Endothelial cell of umbilical vein (primary cell): Measurements from ENCODE around the gene DIRAS3. TPM values are rescaled to one million over a fixed set of nuclear protein-coding genes. Genes with fewer than 3 reads are reported as not detected.

Experiments
- BruUV-seq: library from RNA; stranded (reverse); fragments of 400-500 nt; replicated peaks from 2 replicates; lab custom pipeline; 2021; lab: Mats Ljungman, UMichigan
- CTCF ChIA-PET: fragments of 300-600, 350-600 bp; sonication (Branson Sonifier 250); formaldehyde crosslinking; loops from one replicate; lab custom pipeline; 2021; ENCODE audit warnings: antibody characterized with exemption, inconsistent platforms; lab: Charles Lee
- POLR2A ChIA-PET: fragments of 300-600, 350-600 bp; sonication (Branson Sonifier 250); formaldehyde crosslinking; loops from one replicate; lab custom pipeline; 2021; ENCODE audit warnings: antibody characterized with exemption, inconsistent platforms; lab: Charles Lee
- DNase-seq: peaks from one replicate; pipeline ENCODE4 v3.0.0-alpha.2; 2011; ENCODE audit warnings: low read depth, low spot score
- FAIRE-seq: peaks from 2 replicates; lab custom pipeline; 2011; peaks lifted over from hg19 to GRCh38; lab: Jason Lieb, UNC
- H2AFZ ChIP-seq: 2 replicates; pipeline ENCODE4 v1.6.0; 2012; ENCODE audit warnings: low read depth, low read length, control low read depth, inconsistent platforms
- H3K27ac ChIP-seq: 2 replicates; pipeline ENCODE4 v1.5.1; 2011; ENCODE audit warnings: low read depth, mild to moderate bottlenecking, control low read depth, low read length, moderate library complexity; ENCODE audit not compliant: insufficient read depth
- H3K27me3 ChIP-seq, 2 experiments: 2 replicates each; pipeline versions ENCODE4 v1.6.0 to v1.6.1; 2011; ENCODE audit warnings: low read length in 2 of 2, mixed read lengths in 1 of 2; ENCODE audit not compliant: control insufficient read depth in 2 of 2, insufficient read depth in 2 of 2
- H3K36me3 ChIP-seq, 2 experiments: 2 replicates in 1 of 2; 3 replicates in 1 of 2; pipeline ENCODE4 v1.5.1; 2011; ENCODE audit warnings: low read length in 2 of 2, mild to moderate bottlenecking in 1 of 2, moderate library complexity in 1 of 2; ENCODE audit not compliant: control insufficient read depth in 2 of 2, insufficient read depth in 2 of 2; ENCODE audit errors: extremely low read depth in 1 of 2
- H3K4me1 ChIP-seq: 3 replicates; pipeline ENCODE4 v1.5.1; 2011; ENCODE audit warnings: mild to moderate bottlenecking, low read length; ENCODE audit not compliant: control insufficient read depth, insufficient read depth; ENCODE audit errors: extremely low read depth
- H3K4me2 ChIP-seq: 2 replicates; pipeline ENCODE4 v1.6.1; 2011; ENCODE audit warnings: low read length, control low read depth, mixed read lengths; ENCODE audit not compliant: insufficient read depth
- H3K4me3 ChIP-seq, 3 experiments: fragments of 200-600 bp in 1 of 3; sonication (generic), shearing (Covaris generic) in 1 of 3; replicated peaks in 1 of 3; 2 replicates each; pipeline ENCODE4 v1.5.1; 2011 to 2016; ENCODE audit warnings: control low read depth in 3 of 3, low read length in 3 of 3, mild to moderate bottlenecking in 2 of 3, inconsistent platforms in 1 of 3, low read depth in 1 of 3, moderate library complexity in 1 of 3; ENCODE audit not compliant: insufficient read depth in 1 of 3
- H3K79me2 ChIP-seq: 2 replicates; pipeline ENCODE4 v1.6.0; 2012; ENCODE audit warnings: low read length, inconsistent platforms; ENCODE audit not compliant: control insufficient read depth, insufficient read depth
- H3K9ac ChIP-seq: replicated peaks from 2 replicates; pipeline ENCODE3; 2011; ENCODE audit warnings: low read length, control low read depth; ENCODE audit not compliant: insufficient read depth; ENCODE audit errors: extremely low read depth
- H3K9me1 ChIP-seq: replicated peaks from 3 replicates; pipeline ENCODE4 v1.6.0; 2011; ENCODE audit warnings: mild to moderate bottlenecking, low read length; ENCODE audit not compliant: control insufficient read depth, insufficient read depth; ENCODE audit errors: extremely low read depth
- H3K9me3 ChIP-seq: replicated peaks from 2 replicates; pipeline ENCODE4 v1.5.1; 2012; ENCODE audit warnings: low read length, inconsistent platforms; ENCODE audit not compliant: control insufficient read depth, insufficient read depth
- H4K20me1 ChIP-seq: replicated peaks from 2 replicates; pipeline ENCODE3; 2011; ENCODE audit warnings: mild to moderate bottlenecking, low read length; ENCODE audit not compliant: control insufficient read depth, insufficient read depth; ENCODE audit errors: extremely low read depth
- EZH2 ChIP-seq: IDR thresholded peaks from 2 replicates; pipeline ENCODE4 v1.6.1; 2012; ENCODE audit warnings: borderline replicate concordance, low read depth, mild to moderate bottlenecking, moderate library complexity, low read length, inconsistent platforms; ENCODE audit not compliant: severe bottlenecking
- FOS ChIP-seq: IDR thresholded peaks from 2 replicates; pipeline ENCODE4 v1.6.1; 2011; ENCODE audit warnings: mild to moderate bottlenecking, low read length, moderate library complexity, borderline replicate concordance; ENCODE audit not compliant: insufficient read depth
- GATA2 ChIP-seq: IDR thresholded peaks from 2 replicates; pipeline ENCODE4 v1.7.0; 2011; ENCODE audit warnings: low read depth, mild to moderate bottlenecking, moderate library complexity, mixed read lengths, low read length; ENCODE audit not compliant: insufficient read length, insufficient read depth
- JUN ChIP-seq: IDR thresholded peaks from 2 replicates; pipeline ENCODE4 v1.6.1; 2011; ENCODE audit warnings: borderline replicate concordance, low read depth; ENCODE audit not compliant: insufficient read length, insufficient read depth
- MYC ChIP-seq: IDR thresholded peaks from one replicate; pipeline ENCODE4 v1.6.1; 2011; ENCODE audit warnings: mild to moderate bottlenecking, low read depth, low read length
- POLR2A ChIP-seq: IDR thresholded peaks from 2 replicates; pipeline ENCODE4 v1.6.1; 2012; ENCODE audit warnings: low read depth, mild to moderate bottlenecking, control low read depth, low read length
- POLR2AphosphoS5 ChIP-seq: IDR thresholded peaks from 2 replicates; pipeline ENCODE4 v1.6.1; 2012; ENCODE audit warnings: low read depth, mild to moderate bottlenecking, control low read depth, low read length, moderate library complexity; ENCODE audit not compliant: insufficient read depth
- dilution Hi-C: fragments of 300-500 bp; cut with MboI; formaldehyde crosslinking; loops from one replicate; pipeline ENCODE4 v1.15.0; 2019; ENCODE audit warnings: low sequenced_read_pairs; ENCODE audit not compliant: extremely low pct_ligation_motif_present
- intact Hi-C: fragments of 100-400 bp; cut with micrococcal nuclease; formaldehyde crosslinking; loops from one replicate; pipeline ENCODE4 v1.10.0; 2022
- polyA plus RNA-seq, 4 experiments: library from polyadenylated mRNA; depleted of rRNA in 3 of 4; stranded (reverse) in 3 of 4; unstranded in 1 of 4; fragments of >200 nt; gene quantifications; 2 replicates each; pipeline versions ENCODE4 v1.2.1 to v1.2.3, GENCODE V29; 2011 to 2012; ENCODE audit warnings: missing spikeins in 1 of 4
- total RNA-seq: library from RNA; stranded (reverse); gene quantifications from 2 replicates; pipeline ENCODE4 v1.2.3, GENCODE V29; 2021
- TF ChIP-seq, protein P1 (sequence below), 2 donors: IDR thresholded peaks; 1 replicate in 1 of 2; 2 replicates in 1 of 2; pipeline ENCODE4 v1.5.1; 2011; ENCODE audit warnings: low read length in 2 of 2, mild to moderate bottlenecking in 2 of 2, moderate library complexity in 2 of 2, control low read depth in 1 of 2, inconsistent platforms in 1 of 2, low read depth in 1 of 2; ENCODE audit not compliant: insufficient read depth in 1 of 2; ENCODE audit errors: extremely low read depth in 1 of 2
- TF ChIP-seq, protein P2 (sequence below): IDR thresholded peaks from 2 replicates; pipeline ENCODE4 v1.6.1; 2011; ENCODE audit not compliant: insufficient read depth, insufficient read length

DIRAS3 gene
- total and polyA plus RNA-seq, 2 donors (not counting 3 experiments of a cell fraction or from before 2014, with no cell fraction given), result 1.2 to 7.6 TPM

DNA sequence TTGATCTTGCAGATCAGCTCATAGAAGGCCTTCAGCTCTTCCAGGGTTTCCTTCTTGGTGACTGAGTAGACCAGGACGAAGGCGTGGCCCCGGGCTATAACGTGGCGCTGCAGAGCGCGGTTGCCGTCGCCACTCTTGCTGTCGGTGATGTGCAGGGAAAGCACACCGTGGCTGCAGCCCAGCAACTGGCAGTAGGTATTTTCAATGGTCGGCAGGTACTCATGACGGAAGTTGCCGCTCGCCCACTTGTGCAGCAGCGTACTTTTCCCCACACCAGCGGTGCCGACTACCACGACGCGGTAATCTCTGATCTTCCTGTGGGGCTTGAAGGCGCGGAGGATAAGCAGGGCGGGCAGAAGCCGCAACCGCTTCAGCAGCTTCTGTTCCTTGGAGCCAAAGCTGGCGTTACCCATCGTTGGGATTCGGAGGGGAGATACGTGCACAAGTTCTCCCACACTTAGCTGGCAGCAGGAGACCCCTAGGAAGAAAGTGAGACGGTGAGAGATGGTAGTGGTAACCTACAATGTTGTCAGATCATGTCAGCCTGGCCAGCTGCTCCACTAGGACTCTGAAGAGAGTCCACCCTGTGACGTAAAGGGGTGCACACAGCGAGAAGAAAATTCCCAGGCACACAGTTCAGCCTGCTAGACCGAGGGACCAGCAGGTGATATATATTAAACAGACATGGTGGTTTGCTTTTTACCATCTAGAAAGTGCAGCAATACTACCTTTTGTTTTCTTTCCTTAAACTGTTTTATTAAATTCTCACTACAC lies 3.4 kb downstream of the DIRAS3 start:
- no peak for FAIRE-seq
- CTCF ChIA-PET, result no interaction called here

More for the DNA sequence above, 3.4 kb downstream of the DIRAS3 start:
- no peaks in the 10 kb centered on the region for H3K27me3 ChIP-seq
- H2AFZ ChIP-seq, result no peak overlapping the region
- dilution Hi-C loops, result no loop called here
- no peaks in the 10 kb centered on the region for H4K20me1 ChIP-seq
- H3K9ac ChIP-seq, result no peak overlapping the region
- no peak overlapping the region for H3K4me3 ChIP-seq
- POLR2A ChIA-PET, result no interaction called here
- BruUV-seq, result no TSS peak
- H3K79me2 ChIP-seq, result no peaks in the 10 kb centered on the region
- H3K36me3 ChIP-seq, result no peaks in the 10 kb centered on the region
- TF ChIP-seq MYC, result no peak
- TF ChIP-seq, protein P1, sequence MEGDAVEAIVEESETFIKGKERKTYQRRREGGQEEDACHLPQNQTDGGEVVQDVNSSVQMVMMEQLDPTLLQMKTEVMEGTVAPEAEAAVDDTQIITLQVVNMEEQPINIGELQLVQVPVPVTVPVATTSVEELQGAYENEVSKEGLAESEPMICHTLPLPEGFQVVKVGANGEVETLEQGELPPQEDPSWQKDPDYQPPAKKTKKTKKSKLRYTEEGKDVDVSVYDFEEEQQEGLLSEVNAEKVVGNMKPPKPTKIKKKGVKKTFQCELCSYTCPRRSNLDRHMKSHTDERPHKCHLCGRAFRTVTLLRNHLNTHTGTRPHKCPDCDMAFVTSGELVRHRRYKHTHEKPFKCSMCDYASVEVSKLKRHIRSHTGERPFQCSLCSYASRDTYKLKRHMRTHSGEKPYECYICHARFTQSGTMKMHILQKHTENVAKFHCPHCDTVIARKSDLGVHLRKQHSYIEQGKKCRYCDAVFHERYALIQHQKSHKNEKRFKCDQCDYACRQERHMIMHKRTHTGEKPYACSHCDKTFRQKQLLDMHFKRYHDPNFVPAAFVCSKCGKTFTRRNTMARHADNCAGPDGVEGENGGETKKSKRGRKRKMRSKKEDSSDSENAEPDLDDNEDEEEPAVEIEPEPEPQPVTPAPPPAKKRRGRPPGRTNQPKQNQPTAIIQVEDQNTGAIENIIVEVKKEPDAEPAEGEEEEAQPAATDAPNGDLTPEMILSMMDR (IDR thresholded peaks at IDR 0.05; ENCODE audit: extremely low read depth in 1 of 2, insufficient read depth in 1 of 2, low read depth in 1 of 2, low read length in 2 of 2), result no peak
- TF ChIP-seq EZH2, result no peak
- TF ChIP-seq GATA2, result no peak
- no peak for TF ChIP-seq POLR2AphosphoS5
- TF ChIP-seq FOS, result no peak
- TF ChIP-seq, protein P2, sequence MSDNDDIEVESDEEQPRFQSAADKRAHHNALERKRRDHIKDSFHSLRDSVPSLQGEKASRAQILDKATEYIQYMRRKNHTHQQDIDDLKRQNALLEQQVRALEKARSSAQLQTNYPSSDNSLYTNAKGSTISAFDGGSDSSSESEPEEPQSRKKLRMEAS, result no peak
- TF ChIP-seq JUN, result no peak
- no peak for TF ChIP-seq POLR2A
- no peak for DNase-seq
- no peaks in the 10 kb centered on the region for H3K4me1 ChIP-seq
- intact Hi-C loops, result no loop called here
- H3K4me2 ChIP-seq, result no peak overlapping the region
- H3K9me1 ChIP-seq, result no peaks in the 10 kb centered on the region
- H3K9me3 ChIP-seq, result no peaks in the 10 kb centered on the region
- H3K27ac ChIP-seq, result no peak overlapping the region
